ENCODE results near the gene RABGGTA. TPM values are rescaled to one million over a fixed set of nuclear protein-coding genes. Genes with fewer than 3 reads are reported as not detected.

Gene RABGGTA
- total and polyA plus RNA-seq, 10 of the 15 experiments (the other 5 are each of a cell fraction or from before 2014, with no cell fraction given): 19.1 to 75.6 (median 46.9) TPM

GRCh38 chr14:24298892-24299254 is 27.5 kb upstream of the RABGGTA start:
- intact Hi-C loops (cut with micrococcal nuclease; ENCODE audit: unreplicated experiment) (loop anchor here (5.0 kb wide), 2 partner anchors 152 to 207 kb away; partner anchors contain the start of genes PCK2, PSME2 and RNF31), in situ Hi-C loops (cut with MboI) (loop anchor here (5.0 kb wide), 1 partner anchor 57 kb away; the partner anchor contains the start of gene TINF2)
- Histone ChIP-seq H3K4me3 (peak overlapping the region; percentile 96), H3K4me2 (ENCODE audit: control insufficient read depth, insufficient read depth) (peak overlapping the region; percentile 92), H3K36me3 (ENCODE audit: control insufficient read depth in 2 of 2, insufficient read depth in 2 of 2, low read length in 1 of 2) (peaks cover 10 to 30% of the 10 kb centered on the region in 2 experiments), H3K27ac (ENCODE audit: control insufficient read depth, insufficient read depth) (peak overlapping the region; percentile 51), H3K9me3 (replicated peaks; ENCODE audit: control insufficient read depth, insufficient read depth, low read length) (no peaks in the 10 kb centered on the region), H3K27me3 (replicated peaks in 1 of 2; ENCODE audit: control insufficient read depth in 2 of 2, insufficient read depth in 2 of 2, low read length in 1 of 2) (no peaks in the 10 kb centered on the region), H4K20me1 (ENCODE audit: control insufficient read depth, insufficient read depth) (no peaks in the 10 kb centered on the region), H3K79me2 (ENCODE audit: control insufficient read depth, insufficient read depth, low read length) (peaks cover 23% of the 10 kb centered on the region), H3K4me1 (ENCODE audit: control insufficient read depth, insufficient read depth, low read length) (peaks cover 25% of the 10 kb centered on the region), H3K9ac (ENCODE audit: control insufficient read depth, insufficient read depth, low read length) (peak overlapping the region; percentile 74), H2AFZ (ENCODE audit: control insufficient read depth, low read depth, low read length) (no peak overlapping the region)
- no TSS peak for BruUV-seq (replicated peaks)
- FAIRE-seq (no peak), DNase-seq (ENCODE audit: low read depth, low spot score) (no peak), ATAC-seq (peak; percentile 5; the same call in 2 of the 3 replicates)
- ChIA-PET SMC1A (ENCODE audit: uncharacterized antibody, unreplicated experiment) (interaction anchor here (1.0 to 10.1 kb wide), 10 partner anchors 8 to 190 kb away, joined by 3 to 201 read pairs (median 16); partner anchors contain the start of genes CIDEB, IRF9, MDP1 and RABGGTA), CTCF (interaction anchor here (0.7 to 13.4 kb wide), 10 partner anchors 9 to 241 kb away, joined by 3 to 368 read pairs (median 18); partner anchors contain the start of genes CIDEB, LTB4R, LTB4R2 and MDP1), POLR2A (interaction anchor here (1.1 to 9.0 kb wide), 7 partner anchors 9 to 138 kb away, joined by 3 to 118 read pairs (median 7); partner anchors contain the start of genes CIDEB, IRF9, MDP1 and TINF2), RAD21 (ENCODE audit: unreplicated experiment) (interaction anchor here (1.0 to 7.8 kb wide), 10 partner anchors 9 to 241 kb away, joined by 3 to 231 read pairs (median 5); partner anchors contain the start of genes CIDEB, IPO4, RABGGTA and TINF2)
- 24% methylated on average over 7 of the region's 7 CpGs for WGBS (ENCODE audit: insufficient coverage, insufficient replicate concordance, low lambda C conversion rate, missing lambda C conversion rate)
- TF ChIP-seq KDM1A (IDR thresholded peaks at IDR 0.05; ENCODE audit: borderline replicate concordance) (no peak), SUZ12 (IDR thresholded peaks at IDR 0.05; ENCODE audit: unreplicated experiment) (no peak), ZNF384 (IDR thresholded peaks at IDR 0.05; ENCODE audit: borderline replicate concordance, low read depth, low read length) (no peak), SMARCA5 (IDR thresholded peaks at IDR 0.05) (no peak), MAX (IDR thresholded peaks at IDR 0.05; ENCODE audit: low read depth, low read length) (no peak), TCF3 (IDR thresholded peaks at IDR 0.05; ENCODE audit: borderline replicate concordance, insufficient read depth, low read depth, low read length) (no peak), POLR2A (IDR thresholded peaks at IDR 0.05; ENCODE audit: low read depth, low read length) (no peak), E4F1 (IDR thresholded peaks at IDR 0.05; ENCODE audit: borderline replicate concordance, partially characterized antibody) (no peak), SIX5 (IDR thresholded peaks at IDR 0.05; ENCODE audit: low read depth, low read length, severe bottlenecking) (no peak), SKIL (IDR thresholded peaks at IDR 0.05; ENCODE audit: low read depth, poor library complexity, severe bottlenecking) (no peak), PAX5 (IDR thresholded peaks at IDR 0.05; ENCODE audit: borderline replicate concordance, low read depth, low read length) (no peak), ESRRA (IDR thresholded peaks at IDR 0.05; ENCODE audit: low read length) (no peak), ASH2L (IDR thresholded peaks at IDR 0.05; ENCODE audit: borderline replicate concordance, low read depth) (no peak), NFIC (IDR thresholded peaks at IDR 0.05; ENCODE audit: low read depth, low read length) (no peak), ZNF622 (IDR thresholded peaks at IDR 0.05) (no peak)

Measured in GM12878 (cell line).